HG03045 (cell line): Measurements from ENCODE around the gene HAPLN2.

Experiments used
- ATAC-seq: cut with Tn5 transposase; IDR thresholded peaks from one replicate; pipeline ENCODE4 v1.9.1; 2021; ENCODE audit warnings: mild to moderate bottlenecking, moderate library complexity; ENCODE audit not compliant: unreplicated experiment

Gene HAPLN2

DNA sequence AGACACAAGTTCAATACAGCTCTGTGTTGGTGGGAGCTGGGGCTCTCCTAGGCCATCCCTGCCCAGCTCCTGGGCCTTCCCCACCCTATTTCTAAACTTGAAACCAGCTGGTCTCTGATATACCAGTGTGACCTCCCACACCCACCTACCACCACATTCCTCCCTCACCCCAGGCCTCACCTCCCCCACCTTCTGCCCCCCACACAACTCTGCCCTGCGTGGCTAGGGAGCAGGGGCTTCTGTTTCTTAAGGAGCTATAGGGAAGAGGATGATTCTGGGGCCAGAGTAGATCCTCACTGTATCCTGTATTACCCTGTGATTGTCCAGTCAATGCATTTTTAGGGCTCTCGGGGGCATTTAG, 41.5 kb downstream of the HAPLN2 start:
- ATAC-seq = no peak

DNA sequence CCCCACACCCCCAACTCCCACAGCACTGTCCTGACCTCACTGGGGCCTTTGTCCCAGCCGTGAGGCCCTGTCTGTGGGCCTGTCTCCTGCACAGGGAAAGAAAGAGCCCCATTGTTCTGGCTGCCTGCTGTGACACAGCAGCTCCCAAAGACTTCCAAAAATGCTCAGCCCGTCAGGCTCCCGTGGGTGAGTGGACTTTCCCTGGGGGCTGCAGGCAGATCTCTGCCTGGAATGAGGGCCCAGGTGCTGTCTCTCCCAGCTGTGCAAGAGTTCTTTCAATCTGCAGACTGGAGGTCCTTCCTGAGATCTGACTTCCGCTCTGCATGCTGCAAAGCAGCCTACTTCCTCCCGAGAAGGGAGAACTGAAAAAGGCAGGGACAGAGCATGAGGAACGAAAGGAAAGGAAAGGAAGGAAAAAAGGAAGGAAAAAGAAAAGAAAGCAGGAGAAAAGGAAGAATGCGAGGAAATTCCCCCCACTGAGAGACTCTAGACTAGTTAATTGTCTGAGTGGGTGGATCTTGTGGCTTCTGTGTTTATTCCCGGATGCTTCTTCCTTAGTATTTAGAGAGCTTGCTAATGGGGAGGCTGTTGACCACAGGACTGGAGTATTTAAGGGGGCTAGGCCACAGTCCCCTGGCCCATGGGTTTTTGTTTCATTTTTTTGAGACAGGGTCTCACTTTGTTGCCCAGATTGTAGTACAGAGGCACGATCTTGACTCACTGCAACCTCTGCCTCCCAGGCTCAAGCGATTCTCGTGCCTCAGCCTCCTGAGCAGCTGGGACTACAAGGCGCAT, 43.0 kb downstream of the HAPLN2 start:
- ATAC-seq = no peak

DNA sequence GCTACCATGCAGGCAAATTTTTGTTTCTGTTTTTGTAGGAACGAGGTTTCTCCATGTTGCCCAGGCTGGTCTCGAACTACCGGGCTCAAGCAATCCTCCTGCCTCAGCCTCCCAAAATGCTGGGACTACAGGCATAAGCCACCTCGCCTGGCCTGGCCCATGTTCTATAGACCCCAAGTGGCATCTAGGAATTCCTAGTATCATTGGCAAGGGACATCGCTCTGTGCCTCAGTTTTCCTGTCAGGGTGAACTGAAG, 43.5 kb downstream of the HAPLN2 start:
- no peak for ATAC-seq

DNA sequence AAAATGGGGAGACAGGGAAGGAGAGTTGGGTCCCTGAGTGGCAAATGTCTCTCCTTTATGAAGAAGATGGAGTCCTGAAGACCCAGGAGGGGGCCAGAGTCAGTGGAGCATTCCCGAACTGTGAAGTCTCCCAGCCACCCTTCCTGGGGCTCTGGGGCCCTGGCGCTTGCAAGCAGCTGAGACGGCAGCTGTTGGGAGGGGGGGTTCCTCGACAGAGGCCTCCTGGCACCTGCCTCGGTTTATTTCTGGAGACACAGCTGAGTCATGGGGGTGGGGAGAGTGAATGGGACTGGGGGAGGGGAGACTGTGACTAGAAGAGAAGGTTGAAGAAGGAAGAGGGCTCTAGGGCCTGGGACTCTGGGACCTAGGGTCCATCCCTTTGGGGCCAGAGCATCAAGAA, 44.0 kb downstream of the HAPLN2 start:
- no peak for ATAC-seq

DNA sequence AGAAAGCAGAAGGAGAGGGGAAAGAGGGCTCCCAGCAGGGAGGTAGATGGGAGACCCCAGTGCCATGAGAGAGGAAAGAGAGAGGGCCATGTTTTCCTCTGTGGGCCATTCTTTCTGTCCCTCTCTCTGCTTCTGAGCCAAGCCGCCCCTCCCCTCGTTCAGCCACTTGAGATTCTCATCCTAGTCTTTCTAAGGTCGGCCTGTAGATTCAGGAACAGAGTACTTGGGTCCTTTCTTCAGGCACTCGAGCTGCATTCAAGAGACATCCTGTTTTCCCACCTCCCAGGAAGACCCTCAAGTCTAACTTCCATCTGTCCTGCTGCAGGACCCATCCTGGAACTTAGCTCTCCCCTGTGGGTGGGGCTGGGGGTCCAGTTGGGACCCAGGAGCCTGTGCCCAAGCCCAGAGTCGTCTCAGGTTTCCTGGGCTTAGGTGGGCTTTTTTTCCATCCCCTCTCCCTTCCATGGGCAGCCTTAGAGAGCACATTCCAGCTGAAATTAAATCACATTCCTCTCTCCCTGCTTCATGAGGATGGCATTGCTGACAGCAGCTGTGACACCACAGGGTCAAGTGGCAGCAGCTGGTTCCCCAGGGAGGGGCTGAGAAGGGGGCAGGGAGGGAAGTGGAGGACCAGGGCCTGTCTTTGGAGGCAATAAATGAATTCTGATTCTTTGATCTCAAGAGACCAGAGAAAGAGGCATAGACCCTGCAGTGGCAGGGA, 45.0 kb downstream of the HAPLN2 start:
- no peak for ATAC-seq

DNA sequence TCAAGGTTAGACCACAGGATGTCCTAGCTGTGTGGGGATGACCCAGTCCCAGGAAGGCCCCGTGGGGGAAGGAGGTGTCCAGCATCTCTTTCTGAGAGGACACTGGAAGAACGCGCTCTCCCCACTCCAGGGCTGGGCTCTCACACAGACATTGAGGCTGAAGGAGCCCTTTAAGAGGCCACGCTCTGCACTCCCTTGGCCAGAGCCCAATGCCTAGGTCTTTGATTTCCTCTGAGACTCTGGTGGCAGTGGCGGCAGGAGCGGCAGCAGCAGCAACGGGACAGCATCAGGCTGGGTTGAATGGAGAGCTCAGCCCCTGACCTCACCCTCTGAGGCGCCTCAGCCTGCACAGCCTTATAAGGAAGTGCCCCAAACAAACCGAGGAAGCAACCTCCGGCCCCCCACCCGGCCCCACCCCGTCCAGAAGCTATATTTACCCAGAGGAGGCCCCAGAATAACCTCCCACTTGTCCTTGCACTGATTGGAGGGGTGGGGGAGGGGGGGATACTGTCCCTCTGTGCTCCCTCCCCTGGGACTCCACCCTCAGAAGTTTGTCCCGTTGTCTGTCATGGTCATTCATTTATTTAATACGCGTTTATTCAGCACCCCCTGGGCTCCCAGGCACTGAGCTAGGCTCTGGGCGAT, 45.7 kb downstream of the HAPLN2 start:
- no peak for ATAC-seq

DNA sequence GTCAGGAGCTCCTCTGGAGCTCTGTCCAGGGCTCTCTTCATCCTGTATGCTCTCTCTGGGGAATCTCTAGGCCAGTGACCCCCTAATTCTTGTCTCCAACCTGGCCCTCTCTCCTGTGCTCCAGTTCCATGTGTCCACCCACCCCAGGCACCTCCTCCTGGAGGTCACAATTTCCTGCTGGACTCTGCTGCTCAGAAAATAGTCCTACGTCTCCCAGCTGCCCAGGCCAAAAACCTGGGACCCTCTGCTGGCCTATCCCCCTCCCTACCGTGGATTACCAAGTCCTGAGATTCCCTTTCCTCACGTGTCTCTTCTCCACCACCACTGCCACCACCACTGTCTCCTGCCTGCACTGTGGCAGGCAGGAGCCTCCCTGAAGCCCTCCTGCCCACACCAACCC, 46.3 kb downstream of the HAPLN2 start:
- ATAC-seq = no peak

DNA sequence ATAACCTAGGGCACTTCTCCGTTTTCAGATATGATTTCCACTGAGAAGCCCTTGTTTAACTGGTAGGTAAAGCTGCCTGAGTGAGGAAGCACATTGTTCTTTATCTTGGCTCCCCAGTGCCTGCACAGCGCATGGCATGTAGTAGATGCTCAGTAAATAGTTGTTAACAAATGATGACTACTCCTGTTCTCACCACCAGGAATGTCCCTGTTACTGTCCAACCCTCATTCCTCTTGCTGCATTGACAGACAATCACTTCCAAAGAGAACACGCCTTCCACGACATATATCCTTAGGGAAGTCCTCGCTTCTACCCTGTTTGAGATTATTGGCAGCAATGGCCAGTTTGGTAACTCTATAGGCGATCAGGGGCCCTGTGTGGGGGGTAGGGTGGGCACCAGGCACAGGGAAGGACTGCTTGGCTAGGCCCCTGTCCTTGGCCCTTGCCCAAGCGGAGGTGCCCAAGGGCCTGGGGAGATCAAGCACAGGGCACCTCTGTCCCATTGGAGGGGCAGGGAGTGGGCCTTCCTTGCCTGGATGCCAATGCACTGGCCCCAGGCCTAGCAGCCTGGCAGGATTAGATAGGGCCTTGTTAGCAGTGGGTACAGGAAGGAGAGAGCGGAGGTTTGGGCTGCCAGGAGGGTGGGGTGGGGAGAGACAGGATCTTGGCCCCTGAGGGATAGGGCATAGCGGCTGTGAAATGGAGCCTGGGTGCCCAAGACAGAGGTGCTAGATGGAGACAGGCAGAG, 47.8 kb downstream of the HAPLN2 start:
- no peak for ATAC-seq

DNA sequence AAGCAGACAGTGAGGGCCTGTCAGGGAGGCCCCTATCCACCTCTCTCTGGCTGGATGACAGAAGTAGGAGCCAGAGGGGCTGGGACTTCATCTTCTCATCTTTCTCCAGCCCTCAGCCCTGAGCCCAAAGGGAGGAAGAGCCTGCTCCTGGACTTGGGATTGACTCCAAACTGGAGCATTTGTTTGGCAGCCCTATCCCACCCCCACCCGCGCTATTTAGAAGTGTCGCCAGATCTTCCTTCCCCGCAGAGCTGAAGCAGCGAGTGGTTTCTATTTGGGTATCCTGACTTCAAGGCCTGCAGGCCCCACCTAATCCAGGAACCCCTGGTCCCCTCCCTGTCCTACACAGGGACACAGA, 48.4 kb downstream of the HAPLN2 start:
- ATAC-seq = no peak

DNA sequence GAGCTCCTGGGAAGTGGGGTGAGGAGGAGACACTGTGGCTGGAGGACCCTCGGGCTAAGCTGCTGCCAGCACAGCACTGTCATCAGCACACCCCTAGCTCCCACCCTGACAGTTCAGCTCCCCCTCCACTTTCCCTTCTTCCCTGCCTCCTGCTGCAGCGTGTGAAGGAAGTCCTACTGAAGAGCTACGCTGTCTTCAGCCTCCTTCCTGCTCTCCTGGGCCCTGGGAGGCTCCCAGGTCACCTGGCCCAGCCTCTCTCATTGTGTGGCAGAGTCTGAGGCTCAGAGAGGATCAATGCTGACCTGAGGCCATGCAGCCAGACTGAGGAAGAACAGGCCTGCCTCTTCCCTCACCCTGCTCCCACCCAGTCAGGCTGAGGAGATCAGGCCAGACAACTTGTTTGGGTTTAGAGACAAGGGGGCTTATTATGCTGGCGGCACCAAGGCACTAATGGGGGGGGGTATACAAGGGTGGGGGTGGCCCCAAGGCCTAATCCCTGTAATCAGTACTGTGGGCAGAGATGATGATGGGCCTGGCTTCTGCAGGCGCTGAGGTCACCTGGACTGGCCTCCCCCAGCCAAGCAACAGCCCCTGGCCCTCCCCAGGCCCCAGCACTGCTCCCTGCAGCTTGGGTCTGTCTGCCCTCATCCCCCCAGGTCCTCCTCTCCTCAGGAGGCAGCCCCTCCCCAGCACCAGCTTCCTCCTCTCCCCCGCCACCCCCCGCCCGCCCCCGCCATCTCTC, 48.9 kb downstream of the HAPLN2 start:
- no peak for ATAC-seq

DNA sequence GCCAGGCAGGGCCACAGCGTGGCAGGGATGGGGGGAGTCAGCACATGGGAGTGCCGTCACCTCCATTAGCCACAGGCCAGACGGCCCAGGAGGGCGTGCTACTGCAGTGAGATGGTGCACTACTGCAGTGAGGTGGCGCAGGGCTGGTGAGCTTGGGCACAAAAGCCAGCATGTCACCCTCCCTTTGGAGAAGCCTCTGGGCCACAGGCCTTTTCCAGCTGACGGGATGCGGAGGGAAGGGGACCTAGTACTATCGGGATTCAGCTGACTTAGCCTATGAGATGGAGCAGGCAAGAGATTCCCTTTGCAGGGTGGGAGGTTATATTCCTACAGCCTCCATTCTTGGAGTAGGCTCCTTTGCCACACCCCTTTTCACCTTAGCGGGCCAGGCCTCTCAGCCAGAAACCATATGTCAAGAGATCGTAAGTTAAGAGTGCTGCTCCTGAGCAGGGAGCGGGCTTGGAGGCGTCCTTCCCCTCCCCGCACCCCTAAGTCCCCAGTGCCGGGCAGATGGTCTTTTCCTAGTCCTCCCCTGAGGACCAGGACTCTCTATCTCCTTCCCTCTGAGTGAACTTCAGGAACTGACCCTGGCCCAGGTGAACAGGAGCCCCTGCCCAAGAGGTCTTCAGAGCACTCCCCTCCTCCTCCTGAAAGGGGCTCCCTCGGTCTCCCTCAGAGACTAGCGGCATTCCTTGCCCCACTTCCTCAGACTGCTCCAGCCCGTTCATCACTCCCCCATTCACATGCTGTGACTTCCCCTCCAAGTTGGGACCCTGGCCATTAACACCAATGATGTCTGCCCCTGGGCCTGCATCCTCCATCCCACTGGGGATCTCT, 49.8 kb downstream of the HAPLN2 start:
- no peak for ATAC-seq

DNA sequence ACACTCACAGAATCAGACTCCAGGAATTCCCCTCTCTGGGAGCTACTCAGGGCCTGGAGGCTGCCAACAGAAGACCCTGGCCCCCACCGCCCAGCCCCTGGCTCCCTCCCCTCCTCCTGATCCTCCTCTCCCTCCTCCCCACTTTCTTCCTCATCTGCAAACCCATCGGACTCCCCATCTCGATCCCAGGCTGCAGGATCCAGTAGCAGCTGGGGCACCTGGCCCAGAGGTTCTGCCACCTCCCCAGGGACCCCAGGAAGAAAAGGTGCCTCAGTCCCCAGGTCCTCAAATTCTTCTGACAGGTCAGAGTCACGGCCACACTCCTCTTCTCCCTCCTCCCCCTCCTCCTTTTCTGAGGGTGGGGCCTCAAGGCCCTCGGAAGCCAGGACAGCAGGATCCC, 50.6 kb downstream of the HAPLN2 start:
- ATAC-seq = no peak

DNA sequence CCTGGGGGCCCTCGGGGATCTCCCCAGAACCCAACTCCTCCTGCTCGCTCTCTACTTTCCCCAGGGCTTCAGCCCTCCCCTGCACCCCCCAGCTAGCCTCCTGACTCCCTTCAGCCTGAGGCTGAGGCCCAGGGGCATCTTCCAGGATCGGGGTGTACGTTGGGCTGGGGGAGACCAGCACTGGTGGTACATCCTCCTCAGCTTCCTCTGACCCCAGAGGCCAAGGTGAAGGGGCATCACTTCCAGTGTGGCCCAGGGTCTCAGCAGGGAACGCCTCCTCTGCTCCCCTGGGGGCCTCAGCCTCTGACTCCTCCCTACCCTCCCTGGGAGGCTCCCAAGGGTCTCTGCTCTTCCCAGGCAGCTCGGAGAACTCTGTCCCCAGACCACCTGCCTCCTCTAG, 51.1 kb downstream of the HAPLN2 start:
- ATAC-seq = no peak

DNA sequence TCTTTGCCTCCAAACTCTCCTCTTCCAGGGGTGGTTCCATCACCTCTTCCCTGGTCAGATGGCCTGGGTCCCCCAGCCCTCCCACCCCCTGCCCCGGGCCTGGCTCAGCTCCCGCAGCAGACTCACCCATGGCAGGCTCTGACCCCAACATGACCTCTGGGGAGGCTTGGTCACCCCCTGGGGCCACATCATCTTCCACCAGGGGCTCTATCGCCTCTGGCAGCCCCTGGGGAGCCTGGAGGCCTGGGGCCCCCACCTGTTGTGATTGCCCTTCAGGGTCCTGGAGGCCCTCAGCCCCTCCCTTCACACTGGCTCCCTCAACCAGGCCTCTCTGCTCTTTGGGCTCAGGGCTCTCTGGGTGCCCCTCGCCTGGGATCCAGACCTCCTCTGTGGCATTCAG, 51.6 kb downstream of the HAPLN2 start:
- ATAC-seq = no peak

DNA sequence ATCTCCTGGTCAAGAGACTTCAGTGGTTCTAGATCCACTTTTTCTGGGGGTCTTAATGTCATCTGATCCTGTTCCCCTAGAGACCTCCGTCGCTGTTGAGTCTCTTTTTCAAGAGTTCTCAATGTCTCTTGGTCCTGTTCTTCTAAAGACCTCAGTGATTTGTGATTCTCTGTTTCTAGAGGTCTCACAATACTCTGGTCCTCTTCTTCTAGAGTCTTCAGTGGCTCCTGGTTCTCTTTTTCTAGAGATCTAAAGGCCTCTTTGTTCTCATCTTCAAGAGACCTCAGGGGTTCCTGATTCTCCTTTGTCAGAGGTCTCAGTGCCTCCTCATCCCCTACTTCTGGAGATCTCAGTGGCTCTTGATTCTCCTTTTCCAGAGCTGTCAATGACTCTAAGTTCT, 52.6 kb downstream of the HAPLN2 start:
- no peak for ATAC-seq

DNA sequence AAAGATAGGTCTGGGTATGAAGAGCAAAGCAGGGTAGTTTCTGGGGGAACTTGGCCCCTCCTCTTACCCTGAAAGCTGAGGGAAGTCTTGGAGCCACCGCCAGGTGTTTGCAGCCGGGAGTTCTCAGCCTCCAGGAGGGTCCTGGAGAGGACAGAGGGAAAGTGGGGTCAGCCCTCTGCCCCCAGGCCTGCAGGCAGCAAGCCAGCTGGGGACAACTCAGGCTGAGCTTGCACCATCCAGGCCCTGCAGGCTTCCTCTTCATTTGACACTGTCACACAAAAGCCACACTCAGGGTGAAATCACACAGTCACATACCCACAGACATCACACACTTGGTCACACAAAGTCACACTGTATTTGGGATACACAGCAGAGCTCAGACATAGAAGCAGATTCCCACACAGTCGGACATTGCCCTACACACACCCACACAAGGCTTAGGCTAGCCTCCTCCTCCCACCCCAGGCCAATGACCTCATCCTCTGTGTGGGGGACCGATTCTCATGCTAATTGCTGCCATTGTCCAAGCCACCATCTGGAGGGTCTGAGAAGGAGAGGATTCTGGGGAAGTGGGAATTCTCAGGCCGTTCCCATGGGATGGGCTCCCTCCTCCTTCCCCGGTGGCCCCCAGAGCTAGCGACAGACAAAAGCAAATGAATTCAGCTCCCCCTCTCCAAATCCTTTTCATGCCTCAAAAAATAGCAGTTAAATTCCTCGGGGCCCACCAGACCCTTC, 54.3 kb downstream of the HAPLN2 start:
- ATAC-seq = no peak
